ENCODE results near the gene RPL39L.

DNA sequence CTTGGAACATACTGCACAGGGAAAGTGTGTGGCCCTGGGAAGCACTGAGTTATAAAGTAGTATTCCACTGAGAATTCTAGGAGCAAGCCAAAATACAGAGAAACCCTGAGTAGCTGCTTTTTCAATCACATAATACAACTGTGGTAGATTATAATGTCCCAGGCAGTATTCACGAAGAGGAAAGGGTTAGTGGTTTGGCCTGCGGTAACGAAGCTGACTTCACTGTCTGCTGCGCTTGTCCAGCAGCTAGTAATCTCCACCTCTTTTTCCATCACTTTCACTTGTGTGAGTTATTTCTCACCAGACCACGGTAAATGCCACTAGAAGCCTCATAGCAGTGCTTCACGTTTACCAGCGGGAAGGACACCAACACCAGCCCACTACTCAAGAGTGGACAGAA lies 34.4 kb downstream of the RPL39L start:
- TF ChIP-seq POLR2A (IDR thresholded peaks at IDR 0.05; ENCODE audit: low read length) (no peak), GATA1 (IDR thresholded peaks at IDR 0.05; ENCODE audit: low read depth, low read length) (no peak)
